KMS-11 (cell line): ENCODE measurements around the gene MICAL3.
"Not testable (repeated sequence)": the region's sequence is repeated elsewhere in the genome, so short reads cannot be mapped to it uniquely, and the experiment has no call there.

Source experiments
- H2AFZ ChIP-seq: fragments of 200-600 bp; sonication (generic); 2 replicates; pipeline ENCODE4 v1.6.1; 2016; ENCODE audit warnings: antibody characterized with exemption, mixed run types, low read depth
- H3K27ac ChIP-seq: fragments of 200-600 bp; sonication (generic); 2 replicates; pipeline ENCODE4 v1.6.1; 2016; ENCODE audit warnings: mild to moderate bottlenecking, mixed run types
- H3K27me3 ChIP-seq: fragments of 200-600 bp; sonication (generic); 2 replicates; pipeline ENCODE4 v1.6.1; 2017; ENCODE audit warnings: mild to moderate bottlenecking, low read depth, mixed run types, moderate library complexity; ENCODE audit not compliant: insufficient read depth
- H3K36me3 ChIP-seq: fragments of 200-600 bp; sonication (generic); 2 replicates; pipeline ENCODE4 v1.6.1; 2017; ENCODE audit warnings: mild to moderate bottlenecking, mixed run types; ENCODE audit not compliant: insufficient read depth
- H3K4me1 ChIP-seq: fragments of 200-600 bp; sonication (generic); 2 replicates; pipeline ENCODE4 v1.6.1; 2016; ENCODE audit warnings: mild to moderate bottlenecking, low read depth, mixed run types; ENCODE audit not compliant: poor library complexity, severe bottlenecking
- H3K4me2 ChIP-seq: fragments of 200-600 bp; sonication (generic); 2 replicates; pipeline ENCODE4 v1.7.0; 2016; ENCODE audit warnings: mild to moderate bottlenecking, mixed run types
- H3K4me3 ChIP-seq: fragments of 200-600 bp; sonication (generic); IDR thresholded peaks from 2 replicates; pipeline ENCODE4 v1.6.1; 2017; ENCODE audit warnings: low read depth, low read length, mixed read lengths; ENCODE audit not compliant: insufficient read depth
- H3K79me2 ChIP-seq: fragments of 200-600 bp; sonication (generic); 2 replicates; pipeline ENCODE4 v1.6.1; 2016; ENCODE audit warnings: low read depth, mixed run types; ENCODE audit not compliant: insufficient read depth
- H3K9ac ChIP-seq: fragments of 200-600 bp; sonication (generic); 2 replicates; pipeline ENCODE4 v1.6.1; 2016; ENCODE audit warnings: mild to moderate bottlenecking, mixed run types
- H4K20me1 ChIP-seq: fragments of 200-600 bp; sonication (generic); 2 replicates; pipeline ENCODE4 v1.6.1; 2016; ENCODE audit warnings: mild to moderate bottlenecking, mixed run types; ENCODE audit not compliant: insufficient read depth
- CTCF ChIP-seq: fragments of 200-600 bp; sonication (generic); conservative IDR thresholded peaks from 2 replicates; pipeline ENCODE4 v1.6.1; 2017; ENCODE audit warnings: low read depth, mild to moderate bottlenecking, antibody characterized with exemption, low read length, moderate library complexity, mixed read lengths

MICAL3 gene

GRCh38 chr22:17767233-17768065 is 256.9 kb downstream of the MICAL3 start:
- no peaks in the 10 kb centered on the region for H3K27me3 ChIP-seq
- TF ChIP-seq CTCF = no peak
- H3K4me3 ChIP-seq = no peak overlapping the region
- H4K20me1 ChIP-seq = peaks cover 52% of the 10 kb centered on the region
- no peaks in the 10 kb centered on the region for H3K36me3 ChIP-seq
- H3K4me1 ChIP-seq = peaks cover 39% of the 10 kb centered on the region
- H2AFZ ChIP-seq = no peak overlapping the region
- peak overlapping the region; percentile 28; the same call in 1 of the 2 replicates for H3K27ac ChIP-seq
- peak overlapping the region; percentile 52; the same call in 1 of the 2 replicates for H3K4me2 ChIP-seq
- peaks cover 95% of the 10 kb centered on the region for H3K79me2 ChIP-seq
- no peak overlapping the region for H3K9ac ChIP-seq

DNA sequence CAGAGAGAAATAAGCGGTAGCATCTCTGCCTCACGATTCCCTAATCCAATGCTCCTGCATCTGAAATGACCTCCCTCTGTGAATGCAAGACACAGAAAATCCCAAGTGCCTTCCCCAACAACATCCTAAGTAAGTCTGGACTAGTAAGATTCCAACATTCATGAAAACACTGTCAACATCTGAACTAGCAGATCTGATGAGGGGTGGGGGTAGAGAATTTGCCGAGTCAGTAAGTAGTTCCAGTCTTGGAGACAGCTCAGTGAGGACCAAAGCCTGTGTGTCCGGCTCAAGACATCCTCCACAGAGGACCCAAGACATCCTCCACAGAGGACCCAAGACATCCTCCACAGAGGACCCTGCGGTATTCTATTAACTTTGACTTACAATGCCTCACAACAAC is 259.5 kb downstream of the MICAL3 start:
- not testable (repeated sequence) for H3K9ac ChIP-seq, H3K27ac ChIP-seq, H2AFZ ChIP-seq, H3K4me2 ChIP-seq, H3K36me3 ChIP-seq, H3K27me3 ChIP-seq, H3K4me3 ChIP-seq
- Histone ChIP-seq H4K20me1 (peaks cover 40% of the 10 kb centered on the region), H3K79me2 (peaks cover 92% of the 10 kb centered on the region), H3K4me1 (peaks cover 28% of the 10 kb centered on the region)

DNA sequence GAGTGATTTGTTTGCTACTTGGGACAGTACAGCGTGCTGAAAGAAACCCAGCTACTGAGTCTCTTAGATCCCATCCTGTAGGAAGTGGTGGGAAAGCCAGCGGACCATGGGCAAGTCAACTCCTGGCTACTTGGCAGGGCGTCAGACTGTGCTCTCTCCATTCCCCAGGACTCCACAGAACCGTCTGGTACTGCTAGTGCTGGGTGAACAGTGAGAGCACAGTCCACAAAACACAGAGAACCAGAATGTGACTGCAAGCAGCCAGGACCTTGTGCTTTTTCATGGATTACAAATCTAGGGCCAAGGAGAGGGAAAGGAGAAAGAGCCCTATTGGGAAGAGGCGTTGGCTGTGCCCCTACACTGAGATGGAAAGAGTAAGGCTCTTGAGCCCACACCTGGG is 260.3 kb downstream of the MICAL3 start:
- no peak for TF ChIP-seq CTCF
- no peak overlapping the region for H3K27ac ChIP-seq
- H3K4me1 ChIP-seq = peaks cover 28% of the 10 kb centered on the region
- no peak overlapping the region for H2AFZ ChIP-seq
- peaks cover 40% of the 10 kb centered on the region for H4K20me1 ChIP-seq
- no peaks in the 10 kb centered on the region for H3K36me3 ChIP-seq
- H3K9ac ChIP-seq = no peak overlapping the region
- H3K27me3 ChIP-seq = no peaks in the 10 kb centered on the region
- H3K4me2 ChIP-seq = no peak overlapping the region
- no peak overlapping the region for H3K4me3 ChIP-seq
- peaks cover 91% of the 10 kb centered on the region for H3K79me2 ChIP-seq

GRCh38 chr22:17763442-17763841 is 260.9 kb downstream of the MICAL3 start:
- H3K4me1 ChIP-seq = peaks cover 27% of the 10 kb centered on the region
- H3K27me3 ChIP-seq, H3K4me2 ChIP-seq, H3K4me3 ChIP-seq, H2AFZ ChIP-seq, H3K9ac ChIP-seq, H3K36me3 ChIP-seq, H3K27ac ChIP-seq: not testable (repeated sequence)
- peaks cover 91% of the 10 kb centered on the region for H3K79me2 ChIP-seq
- H4K20me1 ChIP-seq = peaks cover 38% of the 10 kb centered on the region

DNA sequence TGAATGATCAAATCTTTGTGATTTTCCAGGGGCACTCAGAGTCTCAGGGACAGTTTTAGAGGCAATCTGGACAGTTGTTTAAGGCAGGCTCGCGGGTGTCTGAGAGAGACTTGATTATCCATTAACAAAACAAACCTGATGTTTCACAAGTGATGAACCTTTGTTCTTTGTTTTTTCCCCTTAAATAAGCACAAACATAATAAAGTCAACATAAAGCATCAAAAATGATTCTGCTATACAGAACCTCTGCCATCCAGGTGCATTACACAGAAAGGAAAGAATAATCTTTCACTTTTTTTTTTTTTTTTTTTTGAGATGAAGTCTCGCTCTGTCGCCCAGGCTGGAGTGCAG is 263.2 kb downstream of the MICAL3 start:
- peaks cover 25% of the 10 kb centered on the region; the same call in 1 of the 2 replicates for H4K20me1 ChIP-seq
- no peak overlapping the region for H2AFZ ChIP-seq
- no peak overlapping the region for H3K4me3 ChIP-seq
- H3K27me3 ChIP-seq = no peaks in the 10 kb centered on the region
- H3K9ac ChIP-seq = no peak overlapping the region
- H3K36me3 ChIP-seq = no peaks in the 10 kb centered on the region
- no peak for TF ChIP-seq CTCF
- peaks cover 10% of the 10 kb centered on the region for H3K4me1 ChIP-seq
- peaks cover 85% of the 10 kb centered on the region for H3K79me2 ChIP-seq
- H3K4me2 ChIP-seq = no peak overlapping the region
- no peak overlapping the region for H3K27ac ChIP-seq
